ENCODE measurements around the gene MSMO1.

The MSMO1 gene

GRCh38 chr4:165361810-165362209 is 34.3 kb downstream of the MSMO1 start:
- H3K27ac ChIP-seq, result no peak overlapping the region
- no peak for TF ChIP-seq CTCF (conservative IDR thresholded peaks at IDR 0.05)

DNA sequence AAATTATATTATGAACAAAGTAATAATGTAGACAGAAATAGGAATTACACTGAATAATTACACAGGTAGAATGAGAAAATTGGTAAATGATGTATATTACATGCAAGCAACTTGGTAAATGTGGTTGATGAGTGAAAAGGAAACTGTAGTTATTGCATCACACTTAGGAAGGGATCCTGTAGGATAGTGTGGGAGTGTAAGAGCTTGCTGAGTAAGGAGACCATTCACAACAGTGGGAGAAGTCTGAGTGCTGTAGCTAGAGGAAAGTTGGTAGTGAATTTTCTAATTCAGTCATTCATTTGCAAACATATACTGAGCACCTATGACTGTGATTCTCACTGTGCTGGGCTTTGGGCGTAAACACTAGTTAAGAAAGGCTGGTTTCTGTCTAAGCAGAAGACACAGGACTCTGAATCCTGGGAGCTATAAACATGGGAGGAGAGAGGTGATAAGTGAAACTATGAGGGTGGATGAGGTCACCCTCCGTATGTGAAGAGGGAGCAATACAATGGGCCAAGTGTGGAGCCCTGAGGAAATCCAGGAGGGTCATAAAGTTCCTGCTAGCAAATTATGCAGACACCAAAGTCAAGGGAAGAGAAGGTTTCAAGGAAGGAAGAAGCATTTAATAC is 37.1 kb downstream of the MSMO1 start:
- no peak for TF ChIP-seq CTCF (conservative IDR thresholded peaks at IDR 0.05)
- H3K27ac ChIP-seq, result no peak overlapping the region

GRCh38 chr4:165367040-165367439 is 39.6 kb downstream of the MSMO1 start:
- H3K27ac ChIP-seq, result no peak overlapping the region
- TF ChIP-seq CTCF (conservative IDR thresholded peaks at IDR 0.05), result no peak

DNA sequence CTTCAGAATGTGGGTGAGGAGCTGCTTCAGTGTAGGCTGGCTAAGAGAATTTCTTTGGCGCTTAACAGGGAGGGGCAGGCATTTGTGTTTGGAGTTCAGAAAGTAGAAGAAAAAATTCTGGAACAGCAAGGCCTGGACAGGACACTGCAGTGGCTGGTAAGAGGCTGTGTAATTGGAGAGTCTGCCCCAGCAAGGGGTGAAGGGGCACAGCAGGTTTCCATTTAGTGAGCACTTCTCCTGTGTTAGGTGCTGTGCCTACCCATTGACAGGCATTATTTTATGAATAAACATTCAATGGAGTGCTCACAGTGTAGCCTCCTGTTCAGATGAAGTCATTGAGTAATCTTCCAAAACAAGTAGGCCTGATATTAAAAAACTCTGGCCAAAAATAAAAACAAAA is 40.6 kb downstream of the MSMO1 start:
- TF ChIP-seq CTCF (conservative IDR thresholded peaks at IDR 0.05), result no peak
- no peak overlapping the region for H3K27ac ChIP-seq

GRCh38 chr4:165368567-165368966 is 41.1 kb downstream of the MSMO1 start:
- TF ChIP-seq CTCF (conservative IDR thresholded peaks at IDR 0.05), result no peak
- H3K27ac ChIP-seq, result no peak overlapping the region

DNA sequence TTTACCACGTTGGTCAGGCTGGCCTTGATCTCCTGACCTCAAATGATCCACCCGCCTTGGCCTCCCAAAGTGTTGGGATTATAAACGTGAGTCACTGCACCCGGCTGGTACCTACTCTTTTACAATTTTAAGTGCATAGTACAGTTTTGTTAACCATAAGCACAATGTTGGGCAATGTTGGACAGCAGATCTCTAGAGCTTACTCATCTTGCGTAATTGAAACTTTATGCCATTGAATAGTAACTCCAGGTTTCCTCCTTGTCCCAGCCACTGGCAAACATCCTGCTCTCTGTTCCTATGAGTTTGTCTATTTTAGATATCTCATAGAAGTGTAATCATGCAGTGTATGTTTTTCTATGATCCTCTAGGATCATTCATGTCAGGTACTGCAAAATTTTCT is 42.1 kb downstream of the MSMO1 start:
- H3K27ac ChIP-seq, result no peak overlapping the region
- TF ChIP-seq CTCF (conservative IDR thresholded peaks at IDR 0.05), result no peak

DNA sequence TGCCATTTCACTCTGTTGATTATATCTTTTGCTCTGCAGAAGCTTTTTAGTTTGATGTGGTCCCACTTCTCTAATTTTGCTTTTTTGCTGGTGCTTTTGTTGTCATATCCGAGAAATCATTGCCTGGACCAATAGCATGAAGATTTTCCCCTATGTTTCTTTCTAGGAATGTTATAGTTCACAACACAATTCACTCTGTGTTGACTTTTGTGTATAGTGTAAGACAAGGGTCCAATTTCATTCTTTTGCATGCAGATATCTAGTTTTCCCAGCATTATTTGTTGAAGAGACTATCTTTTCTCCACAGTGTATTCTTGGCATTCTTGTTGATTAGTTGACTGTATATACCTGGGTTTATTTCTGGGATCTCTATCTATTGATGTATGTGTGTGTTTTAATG is 43.1 kb downstream of the MSMO1 start:
- H3K27ac ChIP-seq, result no peak overlapping the region
- TF ChIP-seq CTCF (conservative IDR thresholded peaks at IDR 0.05), result no peak
